Activated naive CD4-positive, alpha-beta T cell treated with Interleukin-2 at 50 U/mL for 16 hours (primary cell): ENCODE data around the gene NAV2.
"Not testable (repeated sequence)": the region's sequence is repeated elsewhere in the genome, so short reads cannot be mapped to it uniquely, and the experiment has no call there.

Experiments used
- DNase-seq: peaks from one replicate; pipeline ENCODE4 v3.0.0-alpha.2; 2020

NAV2 gene

GRCh38 chr11:19910931-19911330, 198.3 kb downstream of the NAV2 start:
- no peak for DNase-seq

DNA sequence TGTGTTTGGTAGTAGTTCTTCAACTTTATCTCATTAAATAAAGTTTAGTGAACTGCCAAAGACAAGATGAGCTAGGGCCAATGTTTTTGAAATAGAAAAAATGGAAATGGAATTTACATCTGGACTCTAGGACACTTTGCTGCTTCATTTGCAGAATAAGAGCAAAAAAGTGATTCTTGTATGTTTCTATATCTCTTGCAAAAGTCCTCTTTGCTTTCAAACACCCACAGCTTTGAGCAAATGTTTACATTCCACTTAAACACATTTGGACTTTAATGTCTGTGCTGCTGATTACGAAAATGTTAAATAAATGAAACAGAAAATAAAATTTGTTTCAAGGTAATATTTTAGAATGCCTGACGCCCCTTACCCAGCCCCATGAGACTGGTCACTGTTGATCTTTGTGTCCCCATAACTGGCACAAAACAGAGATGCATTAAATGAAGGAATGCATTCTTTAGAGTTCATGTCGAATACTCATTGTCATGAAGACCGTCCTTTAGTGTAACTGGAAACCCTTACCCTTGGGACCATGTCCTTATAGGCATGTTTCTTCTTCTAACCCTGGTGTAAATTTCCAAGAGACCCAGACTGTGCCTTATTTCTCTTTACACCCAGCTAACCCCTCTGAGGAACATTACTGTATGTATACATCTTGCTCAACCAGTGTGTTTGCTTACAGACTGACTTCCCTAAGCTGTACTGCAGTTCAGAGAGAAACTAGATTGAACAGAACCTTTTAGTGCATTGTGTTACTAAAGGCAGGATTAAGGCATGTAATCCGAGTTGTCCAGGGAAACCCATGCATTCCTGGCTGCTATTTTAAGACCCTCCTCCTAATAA, 199.7 kb downstream of the NAV2 start:
- DNase-seq: no peak

DNA sequence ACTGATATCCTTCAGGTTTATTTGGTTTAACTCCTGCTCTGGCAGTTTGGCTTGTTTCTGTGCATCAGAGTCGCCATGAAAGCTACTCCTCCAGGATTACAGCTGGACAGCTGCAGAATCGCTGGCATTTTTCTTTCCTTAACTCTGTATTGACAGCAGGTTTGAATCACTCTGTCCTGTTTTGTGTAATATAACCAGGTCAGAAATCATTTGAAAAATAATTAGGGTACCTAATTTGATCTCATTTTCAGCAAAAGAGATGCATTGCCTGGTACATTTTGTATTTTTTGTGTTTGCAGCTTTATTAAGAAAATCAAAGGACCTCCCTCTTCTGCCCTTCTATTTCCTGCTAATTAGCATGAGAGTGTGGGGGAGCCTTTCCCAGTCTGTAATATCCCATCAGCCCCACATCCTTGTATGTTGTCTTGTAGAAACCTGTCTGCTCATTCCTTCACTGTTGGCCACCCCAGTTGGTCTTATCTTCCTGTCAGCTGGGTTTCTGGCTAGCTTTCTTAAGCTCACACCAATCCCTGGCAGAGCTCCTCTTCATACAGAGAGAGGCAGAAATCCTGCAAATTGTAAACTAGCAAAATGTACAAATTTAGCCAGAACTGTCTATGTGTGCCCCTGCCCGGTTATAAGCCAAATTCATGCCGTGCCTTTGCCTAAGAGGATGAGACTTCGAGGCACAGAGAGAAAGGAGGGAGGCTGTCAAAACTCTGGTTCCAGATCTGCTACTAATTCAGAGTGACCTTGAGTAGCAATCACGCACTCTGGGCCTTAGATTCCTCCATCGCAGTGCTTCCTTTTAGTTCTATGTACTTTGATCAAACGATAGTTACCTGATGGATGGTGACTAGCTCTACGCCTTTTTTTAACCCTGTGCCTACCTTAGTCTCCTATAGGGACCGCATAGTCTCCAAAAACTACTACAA, 200.6 kb downstream of the NAV2 start:
- DNase-seq: no peak

- no peak for DNase-seq
Observed at GRCh38 chr11:19913893-19914249, 201.2 kb downstream of the NAV2 start.

- no peak for DNase-seq
Observed at GRCh38 chr11:19915808-19916207, 203.2 kb downstream of the NAV2 start.

- no peak for DNase-seq
Observed at GRCh38 chr11:19917069-19917468, 204.4 kb downstream of the NAV2 start.

- DNase-seq: no peak
Observed at GRCh38 chr11:19918302-19919049, 205.8 kb downstream of the NAV2 start.

- DNase-seq: no peak
Observed at GRCh38 chr11:19919050-19919561, 206.5 kb downstream of the NAV2 start.

GRCh38 chr11:19920982-19921381, 208.3 kb downstream of the NAV2 start:
- DNase-seq: no peak

- no peak for DNase-seq
Observed at GRCh38 chr11:19921976-19922688, 209.5 kb downstream of the NAV2 start.

GRCh38 chr11:19922689-19923035, 210.0 kb downstream of the NAV2 start:
- DNase-seq: no peak

- DNase-seq: no peak
Observed at GRCh38 chr11:19923626-19924025, 211.0 kb downstream of the NAV2 start.

DNA sequence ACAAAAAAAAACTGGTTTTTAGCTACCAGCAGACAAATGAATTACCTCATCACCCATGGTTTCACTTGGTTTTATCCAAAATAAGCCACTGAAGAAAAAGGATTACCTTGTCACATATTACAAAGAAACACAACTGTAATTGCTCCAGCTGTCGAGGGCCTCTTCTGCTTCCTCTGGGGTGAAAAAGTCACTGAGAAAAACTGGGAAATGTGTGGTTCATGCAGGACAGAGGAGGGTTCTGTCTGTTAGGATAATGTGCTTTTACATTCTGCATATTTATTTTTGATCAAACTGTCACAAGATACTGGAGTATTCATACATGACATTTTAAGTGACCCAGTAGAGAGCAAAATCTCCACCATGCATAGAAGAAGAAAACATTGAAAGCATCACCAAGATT, 211.7 kb downstream of the NAV2 start:
- DNase-seq: no peak

- DNase-seq: no peak
Observed at GRCh38 chr11:19924716-19925115, 212.1 kb downstream of the NAV2 start.

DNA sequence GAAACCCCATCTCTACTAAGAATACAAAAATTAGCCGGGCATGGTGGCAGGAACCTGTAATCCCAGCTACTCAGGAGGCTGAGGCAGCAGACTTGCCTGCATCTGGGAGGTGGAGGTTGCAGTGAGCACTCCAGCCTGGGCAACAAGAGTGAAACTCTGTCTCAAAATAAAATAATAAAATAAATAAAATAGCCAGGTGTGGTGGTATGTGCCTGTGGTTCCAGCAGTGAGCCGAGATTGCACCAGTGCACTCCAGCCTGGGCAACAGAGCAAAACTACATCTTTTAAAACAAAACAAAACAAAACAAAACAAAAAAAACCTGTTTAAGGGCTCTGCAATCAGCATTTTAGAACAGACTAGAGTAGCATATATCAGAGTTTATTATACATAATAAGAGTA, 214.8 kb downstream of the NAV2 start:
- not testable (repeated sequence) for DNase-seq

GRCh38 chr11:19929147-19929546, 216.5 kb downstream of the NAV2 start:
- DNase-seq: no peak

DNA sequence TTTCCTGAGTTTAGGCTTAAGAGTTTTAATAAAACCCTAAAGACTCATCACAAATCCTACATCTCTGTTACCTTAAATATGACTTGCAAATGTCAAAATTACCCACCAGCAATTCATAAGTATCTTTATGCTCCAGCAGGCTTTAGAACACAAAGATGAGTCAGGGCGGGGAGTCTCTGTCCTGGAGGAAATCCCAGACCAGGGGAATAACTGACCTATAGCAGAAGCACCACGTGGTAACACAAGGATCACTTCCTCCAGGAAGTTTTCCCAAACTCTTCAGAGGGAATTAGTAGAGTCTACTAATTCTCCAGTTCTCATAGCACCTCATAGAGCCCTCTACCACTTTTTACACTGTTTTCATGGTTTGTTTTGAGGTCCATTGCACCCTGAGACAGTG, 217.0 kb downstream of the NAV2 start:
- no peak for DNase-seq

DNA sequence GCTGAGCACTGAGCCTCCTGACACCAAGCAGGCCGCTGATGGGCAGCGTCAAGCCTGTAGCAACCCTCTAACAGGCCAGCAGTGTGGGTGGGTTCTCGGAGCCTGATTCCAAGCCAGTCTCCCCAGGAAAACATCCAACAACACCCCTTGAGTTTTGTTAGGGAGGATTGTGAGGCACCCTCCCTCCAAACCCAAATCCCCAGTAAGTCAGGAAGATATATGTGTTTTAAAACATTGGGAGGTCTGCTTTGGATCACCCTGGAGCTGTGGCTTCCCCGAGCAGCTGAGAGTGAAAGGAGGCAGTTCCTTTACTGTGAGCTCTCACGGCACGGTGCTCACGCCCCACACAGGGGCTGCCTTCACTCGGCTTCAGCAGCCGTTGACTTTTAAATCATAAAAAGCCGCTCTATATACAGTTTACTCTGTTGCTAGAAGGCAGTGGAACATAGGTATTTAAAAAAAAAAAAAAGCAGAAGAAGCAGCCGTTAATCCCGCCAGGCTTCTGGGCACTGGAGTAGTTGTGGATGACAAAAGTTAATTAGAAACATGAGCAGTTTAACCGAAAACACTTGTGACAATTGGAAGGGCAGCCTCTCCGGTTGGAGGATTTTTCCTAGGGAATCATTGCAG, 218.6 kb downstream of the NAV2 start:
- no peak for DNase-seq

DNA sequence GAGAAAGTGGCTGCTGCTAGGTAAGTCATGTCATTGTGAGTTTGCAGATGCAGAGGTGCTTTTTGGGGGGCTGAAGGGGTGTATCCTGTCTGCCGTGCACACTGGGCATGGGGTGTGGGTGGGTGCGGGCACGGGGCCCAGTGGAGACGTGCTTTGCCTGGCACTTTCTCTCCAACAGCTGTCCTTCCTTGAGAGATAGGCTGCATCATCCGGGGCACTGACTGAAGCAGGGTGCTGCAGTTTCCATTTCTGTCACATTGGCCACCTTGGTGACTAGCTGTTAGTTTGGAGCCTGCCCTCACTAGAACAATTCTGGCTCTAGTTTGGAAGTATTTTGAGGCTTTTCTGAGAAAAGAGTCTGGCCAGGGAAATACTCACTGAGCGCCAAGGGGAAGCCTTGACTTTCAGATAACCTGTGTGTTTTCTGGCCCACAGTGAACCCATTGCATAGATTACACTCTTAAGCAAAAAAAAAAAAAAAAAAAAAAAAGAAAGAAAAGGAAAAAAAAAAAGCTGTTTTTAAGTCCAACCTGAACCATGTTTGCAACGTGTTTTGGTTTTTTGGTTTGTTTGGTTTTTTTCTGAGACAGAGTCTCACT, 219.2 kb downstream of the NAV2 start:
- no peak for DNase-seq

DNA sequence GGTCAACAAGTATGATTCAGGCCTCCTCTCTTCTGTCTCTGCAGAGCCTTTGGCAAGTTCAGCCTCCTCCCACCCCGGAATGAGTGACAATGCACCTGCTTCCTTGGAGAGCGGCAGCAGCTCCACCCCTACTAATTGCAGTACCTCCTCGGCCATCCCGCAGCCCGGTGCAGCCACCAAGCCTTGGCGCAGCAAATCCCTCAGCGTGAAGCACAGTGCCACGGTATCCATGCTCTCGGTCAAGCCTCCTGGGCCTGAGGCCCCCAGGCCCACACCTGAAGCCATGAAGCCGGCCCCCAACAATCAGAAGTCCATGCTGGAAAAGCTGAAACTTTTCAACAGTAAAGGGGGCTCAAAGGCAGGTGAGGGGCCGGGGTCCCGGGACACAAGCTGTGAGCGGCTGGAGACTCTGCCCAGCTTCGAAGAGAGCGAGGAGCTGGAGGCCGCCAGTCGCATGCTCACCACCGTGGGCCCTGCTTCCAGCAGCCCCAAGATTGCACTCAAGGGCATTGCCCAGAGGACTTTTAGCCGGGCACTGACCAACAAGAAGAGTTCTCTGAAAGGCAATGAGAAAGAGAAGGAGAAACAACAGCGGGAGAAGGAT, 220.6 kb downstream of the NAV2 start:
- no peak for DNase-seq
